ENCODE measurements around the gene ADCY2. TPM values are rescaled to one million over a fixed set of nuclear protein-coding genes. Genes with fewer than 3 reads are reported as not detected.

The ADCY2 gene
- polyA plus RNA-seq, 2 donors: 0.06 to 0.76 TPM

GRCh38 chr5:7516253-7516652 lies 120.3 kb downstream of the ADCY2 start:
- Histone ChIP-seq H3K9me3 (ENCODE audit: control insufficient read depth in 2 of 2, insufficient read depth in 1 of 2, low read depth in 1 of 2, low read length in 1 of 2) (no peaks in the 10 kb centered on the region), H3K4me3 (ENCODE audit: low read depth in 1 of 2, low read length in 2 of 2) (no peak overlapping the region), H3K36me3 (ENCODE audit: control insufficient read depth in 2 of 2, insufficient read depth in 2 of 2, low read length in 1 of 2) (no peaks in the 10 kb centered on the region), H3K27ac (ENCODE audit: low read depth in 2 of 2, low read length in 1 of 2) (no peak overlapping the region), H3K4me1 (ENCODE audit: control insufficient read depth in 2 of 2, insufficient read depth in 2 of 2, low read length in 1 of 2) (peaks cover 0 to 2% of the 10 kb centered on the region in 2 donors), H3K27me3 (ENCODE audit: control insufficient read depth in 1 of 2, insufficient read depth in 2 of 2, low read length in 2 of 2) (no peaks in the 10 kb centered on the region)
- WGBS, 2 donors: 71 to 77% methylated on average over 2 of the region's 2 CpGs

GRCh38 chr5:7517006-7517405 lies 121.1 kb downstream of the ADCY2 start:
- Histone ChIP-seq H3K4me1 (ENCODE audit: control insufficient read depth in 2 of 2, insufficient read depth in 2 of 2, low read length in 1 of 2) (peaks cover 0 to 2% of the 10 kb centered on the region in 2 donors), H3K27me3 (ENCODE audit: control insufficient read depth in 1 of 2, insufficient read depth in 2 of 2, low read length in 2 of 2) (no peaks in the 10 kb centered on the region), H3K9me3 (ENCODE audit: control insufficient read depth in 2 of 2, insufficient read depth in 1 of 2, low read depth in 1 of 2, low read length in 1 of 2) (no peaks in the 10 kb centered on the region), H3K27ac (ENCODE audit: low read depth in 2 of 2, low read length in 1 of 2) (no peak overlapping the region), H3K4me3 (ENCODE audit: low read depth in 1 of 2, low read length in 2 of 2) (no peak overlapping the region), H3K36me3 (ENCODE audit: control insufficient read depth in 2 of 2, insufficient read depth in 2 of 2, low read length in 1 of 2) (no peaks in the 10 kb centered on the region)
- WGBS, 2 donors: 79% methylated on average over 3 of the region's 3 CpGs

GRCh38 chr5:7518947-7519560 lies 123.1 kb downstream of the ADCY2 start:
- H3K27ac ChIP-seq (ENCODE audit: low read depth in 2 of 2, low read length in 1 of 2): no peak overlapping the region
- H3K4me1 ChIP-seq (ENCODE audit: control insufficient read depth in 2 of 2, insufficient read depth in 2 of 2, low read length in 1 of 2): peaks cover 0 to 2% of the 10 kb centered on the region in 2 donors
- no peaks in the 10 kb centered on the region for H3K27me3 ChIP-seq (ENCODE audit: control insufficient read depth in 1 of 2, insufficient read depth in 2 of 2, low read length in 2 of 2)
- WGBS, 2 donors: 60 to 63% methylated on average over 11 of the region's 11 CpGs
- H3K4me3 ChIP-seq (ENCODE audit: low read depth in 1 of 2, low read length in 2 of 2): no peak overlapping the region
- H3K9me3 ChIP-seq (ENCODE audit: control insufficient read depth in 2 of 2, insufficient read depth in 1 of 2, low read depth in 1 of 2, low read length in 1 of 2): no peaks in the 10 kb centered on the region
- no peaks in the 10 kb centered on the region for H3K36me3 ChIP-seq (ENCODE audit: control insufficient read depth in 2 of 2, insufficient read depth in 2 of 2, low read length in 1 of 2)

GRCh38 chr5:7519564-7519963 lies 123.6 kb downstream of the ADCY2 start:
- 61 to 62% methylated on average over 5 of the region's 5 CpGs for WGBS, 2 donors
- Histone ChIP-seq H3K36me3 (ENCODE audit: control insufficient read depth in 2 of 2, insufficient read depth in 2 of 2, low read length in 1 of 2) (no peaks in the 10 kb centered on the region), H3K9me3 (ENCODE audit: control insufficient read depth in 2 of 2, insufficient read depth in 1 of 2, low read depth in 1 of 2, low read length in 1 of 2) (no peaks in the 10 kb centered on the region), H3K27me3 (ENCODE audit: control insufficient read depth in 1 of 2, insufficient read depth in 2 of 2, low read length in 2 of 2) (no peaks in the 10 kb centered on the region), H3K27ac (ENCODE audit: low read depth in 2 of 2, low read length in 1 of 2) (no peak overlapping the region), H3K4me3 (ENCODE audit: low read depth in 1 of 2, low read length in 2 of 2) (no peak overlapping the region), H3K4me1 (ENCODE audit: control insufficient read depth in 2 of 2, insufficient read depth in 2 of 2, low read length in 1 of 2) (peaks cover 0 to 2% of the 10 kb centered on the region in 2 donors)

GRCh38 chr5:7529880-7530279 lies 133.9 kb downstream of the ADCY2 start:
- H3K4me3 ChIP-seq (ENCODE audit: low read depth in 1 of 2, low read length in 2 of 2): no peak overlapping the region
- no peaks in the 10 kb centered on the region for H3K4me1 ChIP-seq (ENCODE audit: control insufficient read depth in 2 of 2, insufficient read depth in 2 of 2, low read length in 1 of 2)
- no peak overlapping the region for H3K27ac ChIP-seq (ENCODE audit: low read depth in 2 of 2, low read length in 1 of 2)
- no peaks in the 10 kb centered on the region for H3K9me3 ChIP-seq (ENCODE audit: control insufficient read depth in 2 of 2, insufficient read depth in 1 of 2, low read depth in 1 of 2, low read length in 1 of 2)
- no peaks in the 10 kb centered on the region for H3K36me3 ChIP-seq (ENCODE audit: control insufficient read depth in 2 of 2, insufficient read depth in 2 of 2, low read length in 1 of 2)
- no peaks in the 10 kb centered on the region for H3K27me3 ChIP-seq (ENCODE audit: control insufficient read depth in 1 of 2, insufficient read depth in 2 of 2, low read length in 2 of 2)

- Histone ChIP-seq H3K4me1 (ENCODE audit: control insufficient read depth in 2 of 2, insufficient read depth in 2 of 2, low read length in 1 of 2) (no peaks in the 10 kb centered on the region), H3K36me3 (ENCODE audit: control insufficient read depth in 2 of 2, insufficient read depth in 2 of 2, low read length in 1 of 2) (no peaks in the 10 kb centered on the region), H3K9me3 (ENCODE audit: control insufficient read depth in 2 of 2, insufficient read depth in 1 of 2, low read depth in 1 of 2, low read length in 1 of 2) (no peaks in the 10 kb centered on the region), H3K27ac (ENCODE audit: low read depth in 2 of 2, low read length in 1 of 2) (no peak overlapping the region), H3K27me3 (ENCODE audit: control insufficient read depth in 1 of 2, insufficient read depth in 2 of 2, low read length in 2 of 2) (no peaks in the 10 kb centered on the region), H3K4me3 (ENCODE audit: low read depth in 1 of 2, low read length in 2 of 2) (no peak overlapping the region)
- 71 to 85% methylated on average over 1 of the region's 1 CpG for WGBS, 2 donors
Observed at GRCh38 chr5:7533941-7534340, 138.0 kb downstream of the ADCY2 start.

- Histone ChIP-seq H3K27ac (ENCODE audit: low read depth in 2 of 2, low read length in 1 of 2) (no peak overlapping the region), H3K27me3 (ENCODE audit: control insufficient read depth in 1 of 2, insufficient read depth in 2 of 2, low read length in 2 of 2) (no peaks in the 10 kb centered on the region), H3K9me3 (ENCODE audit: control insufficient read depth in 2 of 2, insufficient read depth in 1 of 2, low read depth in 1 of 2, low read length in 1 of 2) (no peaks in the 10 kb centered on the region), H3K36me3 (ENCODE audit: control insufficient read depth in 2 of 2, insufficient read depth in 2 of 2, low read length in 1 of 2) (no peaks in the 10 kb centered on the region), H3K4me3 (ENCODE audit: low read depth in 1 of 2, low read length in 2 of 2) (no peak overlapping the region), H3K4me1 (ENCODE audit: control insufficient read depth in 2 of 2, insufficient read depth in 2 of 2, low read length in 1 of 2) (no peaks in the 10 kb centered on the region)
- 73 to 80% methylated on average over 3 of the region's 3 CpGs for WGBS, 2 donors
Observed at GRCh38 chr5:7534505-7534904, 138.6 kb downstream of the ADCY2 start.

- WGBS, 2 donors: 92 to 93% methylated on average over 2 of the region's 2 CpGs
- Histone ChIP-seq H3K4me1 (ENCODE audit: control insufficient read depth in 2 of 2, insufficient read depth in 2 of 2, low read length in 1 of 2) (no peaks in the 10 kb centered on the region), H3K4me3 (ENCODE audit: low read depth in 1 of 2, low read length in 2 of 2) (no peak overlapping the region), H3K36me3 (ENCODE audit: control insufficient read depth in 2 of 2, insufficient read depth in 2 of 2, low read length in 1 of 2) (no peaks in the 10 kb centered on the region), H3K9me3 (ENCODE audit: control insufficient read depth in 2 of 2, insufficient read depth in 1 of 2, low read depth in 1 of 2, low read length in 1 of 2) (no peaks in the 10 kb centered on the region), H3K27me3 (ENCODE audit: control insufficient read depth in 1 of 2, insufficient read depth in 2 of 2, low read length in 2 of 2) (no peaks in the 10 kb centered on the region), H3K27ac (ENCODE audit: low read depth in 2 of 2, low read length in 1 of 2) (no peak overlapping the region)
Observed at GRCh38 chr5:7537573-7537972, 141.6 kb downstream of the ADCY2 start.

- WGBS, 2 donors: 82 to 84% methylated on average over 5 of the region's 5 CpGs
Observed at GRCh38 chr5:7539571-7539970, 143.6 kb downstream of the ADCY2 start.

GRCh38 chr5:7540736-7541485 lies 145.0 kb downstream of the ADCY2 start:
- Histone ChIP-seq H3K4me1 (ENCODE audit: control insufficient read depth in 2 of 2, insufficient read depth in 2 of 2, low read length in 1 of 2) (no peaks in the 10 kb centered on the region), H3K36me3 (ENCODE audit: control insufficient read depth in 2 of 2, insufficient read depth in 2 of 2, low read length in 1 of 2) (no peaks in the 10 kb centered on the region), H3K4me3 (ENCODE audit: low read depth in 1 of 2, low read length in 2 of 2) (no peak overlapping the region), H3K27me3 (ENCODE audit: control insufficient read depth in 1 of 2, insufficient read depth in 2 of 2, low read length in 2 of 2) (no peaks in the 10 kb centered on the region), H3K9me3 (ENCODE audit: control insufficient read depth in 2 of 2, insufficient read depth in 1 of 2, low read depth in 1 of 2, low read length in 1 of 2) (no peaks in the 10 kb centered on the region), H3K27ac (ENCODE audit: low read depth in 2 of 2, low read length in 1 of 2) (no peak overlapping the region)
- WGBS, 2 donors: 64 to 73% methylated on average over 9 of the region's 9 CpGs

More at GRCh38 chr5:7539571-7539970, 143.6 kb downstream of the ADCY2 start:
- Histone ChIP-seq H3K36me3 (ENCODE audit: control insufficient read depth in 2 of 2, insufficient read depth in 2 of 2, low read length in 1 of 2) (no peaks in the 10 kb centered on the region), H3K9me3 (ENCODE audit: control insufficient read depth in 2 of 2, insufficient read depth in 1 of 2, low read depth in 1 of 2, low read length in 1 of 2) (no peaks in the 10 kb centered on the region), H3K27me3 (ENCODE audit: control insufficient read depth in 1 of 2, insufficient read depth in 2 of 2, low read length in 2 of 2) (no peaks in the 10 kb centered on the region), H3K27ac (ENCODE audit: low read depth in 2 of 2, low read length in 1 of 2) (no peak overlapping the region), H3K4me3 (ENCODE audit: low read depth in 1 of 2, low read length in 2 of 2) (no peak overlapping the region), H3K4me1 (ENCODE audit: control insufficient read depth in 2 of 2, insufficient read depth in 2 of 2, low read length in 1 of 2) (no peaks in the 10 kb centered on the region)
